CD4-positive, alpha-beta T cell treated with Interleukin-4 for 1 hour (primary cell): ENCODE measurements around the gene SHMT1.
A peak's percentile ranks its signal among the peaks of the same experiment; 100 is the strongest.
"Not testable (repeated sequence)": the region's sequence is repeated elsewhere in the genome, so short reads cannot be mapped to it uniquely, and the experiment has no call there.

ENCODE experiments used
- DNase-seq, 2 donors: peaks; one replicate each; pipeline ENCODE4 v3.0.0-alpha.2; 2020 to 2022

Gene SHMT1

GRCh38 chr17:18363101-18364049 is at the start of gene SHMT1:
TSS of gene SHMT1 (minus strand) at chr17:18363550. CDS start at chr17:18355981, 7,569 bp downstream.
- peak; percentile 89 to 91 for DNase-seq

- peak in 1 of 2 donors; percentile 46 for DNase-seq
Measured at GRCh38 chr17:18412001-18412538, 48.7 kb upstream of the SHMT1 start.

GRCh38 chr17:18411377-18411864 is 48.1 kb upstream of the SHMT1 start:
- peak in 1 of 2 donors; percentile 30 for DNase-seq

GRCh38 chr17:18410736-18411135 is 47.4 kb upstream of the SHMT1 start:
- DNase-seq: not testable (repeated sequence)

GRCh38 chr17:18409321-18409720 is 46.0 kb upstream of the SHMT1 start:
- DNase-seq: not testable (repeated sequence)

- DNase-seq: peak in 1 of 2 donors; percentile 8
Measured at GRCh38 chr17:18408906-18409305, 45.6 kb upstream of the SHMT1 start.

- DNase-seq: not testable (repeated sequence)
Measured at GRCh38 chr17:18403604-18404003, 40.3 kb upstream of the SHMT1 start.

GRCh38 chr17:18403166-18403565 is 39.8 kb upstream of the SHMT1 start:
- DNase-seq: not testable (repeated sequence)

GRCh38 chr17:18401872-18402590 is 38.7 kb upstream of the SHMT1 start:
- DNase-seq: not testable (repeated sequence)

- not testable (repeated sequence) for DNase-seq
Measured at GRCh38 chr17:18388728-18389127, 25.4 kb upstream of the SHMT1 start.

GRCh38 chr17:18388266-18388665 is 24.9 kb upstream of the SHMT1 start:
- DNase-seq: not testable (repeated sequence)

GRCh38 chr17:18387583-18387982 is 24.2 kb upstream of the SHMT1 start:
- DNase-seq: not testable (repeated sequence)

- DNase-seq: not testable (repeated sequence)
Measured at GRCh38 chr17:18384271-18384670, 20.9 kb upstream of the SHMT1 start.

GRCh38 chr17:18383079-18383481 is 19.7 kb upstream of the SHMT1 start:
- not testable (repeated sequence) for DNase-seq

GRCh38 chr17:18382441-18383078 is 19.2 kb upstream of the SHMT1 start:
- DNase-seq: no peak

- no peak for DNase-seq
Measured at GRCh38 chr17:18381953-18382245, 18.5 kb upstream of the SHMT1 start.

- DNase-seq: no peak
Measured at GRCh38 chr17:18381158-18381952, 18.0 kb upstream of the SHMT1 start.

- no peak for DNase-seq
Measured at GRCh38 chr17:18380471-18381157, 17.3 kb upstream of the SHMT1 start.

GRCh38 chr17:18379246-18380146 is 16.1 kb upstream of the SHMT1 start:
- DNase-seq: no peak

- DNase-seq: not testable (repeated sequence)
Measured at GRCh38 chr17:18378614-18379013, 15.3 kb upstream of the SHMT1 start.
